ENCODE data around the gene HRH1. TPM values are rescaled to one million over a fixed set of nuclear protein-coding genes. Genes with fewer than 3 reads are reported as not detected.
A peak's percentile ranks its signal among the peaks of the same experiment; 100 is the strongest.
"Not testable (repeated sequence)": the region's sequence is repeated elsewhere in the genome, so short reads cannot be mapped to it uniquely, and the experiment has no call there.

Gene HRH1
- polyA plus RNA-seq, 1 donor = 3.0 TPM

DNA sequence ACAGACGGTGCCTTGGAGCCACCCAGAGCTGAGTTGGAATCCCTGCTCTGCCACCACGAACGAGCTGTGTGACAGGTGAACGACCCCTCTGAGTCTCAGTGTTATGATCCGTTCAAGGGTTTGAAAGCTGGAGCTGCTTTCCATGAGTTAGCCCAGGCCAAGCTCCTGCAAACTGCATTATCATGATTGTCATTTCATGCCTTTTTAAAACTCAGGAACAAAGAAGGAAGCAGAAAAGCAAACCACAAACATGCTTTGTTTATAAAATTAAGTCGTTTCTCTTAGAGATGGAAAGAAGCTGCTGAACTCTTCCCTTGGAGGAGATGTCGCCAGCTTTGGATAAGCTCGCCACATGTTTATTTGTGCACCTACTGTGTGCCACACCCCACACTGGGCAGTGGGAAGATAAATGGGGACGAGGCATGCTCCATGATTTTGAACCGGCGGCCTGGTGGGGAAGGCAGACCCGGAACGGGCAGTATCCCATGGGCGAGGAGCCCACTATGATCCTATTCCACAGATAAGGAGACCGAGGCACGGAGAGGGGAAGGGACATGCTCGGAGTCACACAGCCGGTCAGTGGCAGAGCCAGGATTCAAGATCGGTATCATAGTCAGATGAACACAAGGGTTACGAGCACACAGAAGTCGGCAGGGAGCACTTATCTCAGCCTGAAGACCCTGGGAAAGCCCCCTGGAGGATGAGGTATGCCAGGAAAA lies 15.9 kb downstream of the HRH1 start:
- no peak for DNase-seq (ENCODE audit: low read depth)

DNA sequence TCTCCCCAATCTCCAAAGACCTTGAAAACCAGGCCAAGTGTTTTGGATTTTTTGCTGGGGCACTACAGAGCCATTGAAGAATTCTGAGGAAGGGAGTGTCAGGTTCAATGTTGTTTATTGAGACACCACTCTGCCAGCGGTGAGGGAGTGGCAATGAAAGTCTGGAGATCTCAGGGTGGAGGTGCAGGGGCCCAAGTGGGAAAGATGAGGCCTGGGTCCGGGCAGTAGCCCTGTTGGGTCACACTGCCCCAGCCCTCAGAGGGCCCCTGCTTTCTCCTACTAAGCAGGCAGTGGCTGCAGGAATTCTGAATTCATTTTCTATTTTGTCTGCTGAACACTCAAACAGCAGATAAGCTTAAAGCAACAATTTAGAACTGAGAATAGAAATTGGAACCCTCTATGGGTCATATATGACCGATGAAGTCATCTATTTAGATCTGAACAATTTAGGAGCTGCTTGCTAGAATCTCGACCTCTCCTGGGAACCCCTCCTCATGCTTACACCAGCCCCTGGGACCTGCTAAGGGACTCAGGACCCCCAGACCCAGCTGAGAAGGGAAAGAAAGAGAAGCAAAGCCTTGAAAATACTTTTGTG lies 17.9 kb downstream of the HRH1 start:
- DNase-seq (ENCODE audit: low read depth) = no peak

DNA sequence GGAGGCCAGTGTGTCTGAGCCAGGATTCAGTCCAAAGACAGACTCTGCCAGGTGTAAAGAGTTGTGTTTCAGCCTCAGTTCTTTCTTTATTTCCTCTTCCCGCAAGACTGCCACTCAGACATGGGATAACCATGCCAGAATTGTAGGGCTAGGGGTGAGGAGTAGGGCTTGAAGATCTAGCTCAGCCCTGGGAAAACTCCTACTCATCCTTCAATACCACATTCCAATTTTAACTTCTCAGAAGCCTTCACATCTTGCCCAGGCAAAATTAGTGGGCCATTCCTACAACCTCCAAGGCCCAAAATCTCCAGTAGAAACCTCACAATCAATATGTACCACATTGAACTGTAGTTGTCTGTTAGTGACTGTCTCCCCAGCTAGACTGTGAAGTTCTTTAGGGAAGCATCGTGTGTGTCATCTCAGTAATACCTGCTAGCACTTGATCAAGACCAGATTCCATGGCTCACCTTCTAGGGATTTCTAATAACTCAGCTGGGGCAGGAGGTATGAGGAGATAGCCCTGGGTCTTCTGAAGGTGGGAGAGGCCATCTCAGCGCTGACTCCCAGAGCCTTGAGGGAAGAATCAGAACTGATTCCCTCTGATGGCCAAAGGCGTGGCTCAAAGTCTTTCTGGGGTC lies 19.7 kb downstream of the HRH1 start:
- DNase-seq (ENCODE audit: low read depth) = no peak

DNA sequence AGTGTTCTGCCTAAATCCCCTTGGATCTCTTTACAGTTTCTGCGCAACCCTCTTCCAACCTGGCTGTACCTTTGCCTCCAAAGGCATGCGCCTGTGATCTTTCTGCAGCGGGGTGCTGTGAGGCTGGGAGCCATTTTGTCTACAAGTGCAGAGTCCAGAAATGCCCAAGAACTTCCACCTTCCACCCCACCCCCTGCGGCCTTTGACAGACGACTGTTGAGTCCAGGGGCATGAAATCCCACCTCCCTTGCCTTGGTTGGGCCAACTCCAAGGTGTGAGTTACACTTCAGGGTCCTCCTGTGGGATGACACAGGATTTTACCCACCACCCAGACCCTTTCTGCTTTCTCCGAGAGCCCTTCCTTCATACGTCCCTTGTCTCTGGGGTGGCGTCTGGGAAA lies 24.1 kb downstream of the HRH1 start:
- DNase-seq (ENCODE audit: low read depth) = no peak

DNA sequence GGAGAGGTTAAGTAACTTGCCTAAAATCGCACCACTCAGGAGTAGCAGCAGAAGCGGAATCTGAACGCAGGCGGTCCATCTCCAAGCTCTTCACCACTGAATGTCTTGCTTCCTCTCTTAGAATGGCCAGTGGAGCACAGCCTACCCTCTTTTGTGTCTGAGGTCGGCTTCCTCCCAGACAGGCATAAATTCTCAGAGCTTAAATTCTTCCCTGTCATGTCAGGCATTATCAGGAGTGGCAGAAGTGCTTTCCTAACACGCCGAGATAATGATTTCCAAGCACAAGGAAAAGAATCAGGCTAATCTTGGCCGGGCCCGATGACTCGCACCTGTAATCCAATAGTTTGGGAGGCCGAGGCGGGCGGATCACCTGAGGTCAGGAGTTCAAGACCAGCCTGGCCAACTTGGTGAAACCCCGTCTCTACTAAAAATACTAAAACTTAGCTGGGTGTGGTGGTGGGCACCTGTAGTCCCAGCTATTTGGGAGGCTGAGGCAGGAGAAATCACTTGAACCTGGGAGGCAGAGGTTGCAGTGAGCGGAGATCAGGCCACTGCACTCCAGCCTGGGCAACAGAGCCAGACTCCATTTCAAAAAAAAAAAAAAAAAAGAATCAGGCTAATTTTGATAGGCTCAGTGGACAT lies 30.2 kb downstream of the HRH1 start:
- not testable (repeated sequence) for DNase-seq (ENCODE audit: low read depth)

DNA sequence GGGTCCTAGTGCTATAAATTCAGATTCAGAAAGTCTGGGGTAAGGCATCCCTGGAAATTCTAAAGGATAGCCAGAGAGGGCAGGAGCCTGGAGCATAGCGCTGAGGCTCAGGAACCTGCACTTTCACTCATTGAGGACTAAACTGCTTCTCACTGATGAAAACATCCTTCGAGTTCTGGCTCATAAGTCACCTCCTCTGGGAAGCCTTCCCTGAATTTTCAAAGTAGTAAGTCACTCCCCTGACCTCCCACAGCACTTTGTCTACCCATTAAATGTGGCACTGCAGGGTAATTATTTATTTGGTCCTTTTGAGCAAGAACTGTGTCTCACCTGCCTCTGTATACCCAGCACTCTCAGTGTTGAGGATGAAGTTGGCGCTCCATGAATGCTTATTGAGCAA lies 30.9 kb downstream of the HRH1 start:
- DNase-seq (ENCODE audit: low read depth) = no peak

DNA sequence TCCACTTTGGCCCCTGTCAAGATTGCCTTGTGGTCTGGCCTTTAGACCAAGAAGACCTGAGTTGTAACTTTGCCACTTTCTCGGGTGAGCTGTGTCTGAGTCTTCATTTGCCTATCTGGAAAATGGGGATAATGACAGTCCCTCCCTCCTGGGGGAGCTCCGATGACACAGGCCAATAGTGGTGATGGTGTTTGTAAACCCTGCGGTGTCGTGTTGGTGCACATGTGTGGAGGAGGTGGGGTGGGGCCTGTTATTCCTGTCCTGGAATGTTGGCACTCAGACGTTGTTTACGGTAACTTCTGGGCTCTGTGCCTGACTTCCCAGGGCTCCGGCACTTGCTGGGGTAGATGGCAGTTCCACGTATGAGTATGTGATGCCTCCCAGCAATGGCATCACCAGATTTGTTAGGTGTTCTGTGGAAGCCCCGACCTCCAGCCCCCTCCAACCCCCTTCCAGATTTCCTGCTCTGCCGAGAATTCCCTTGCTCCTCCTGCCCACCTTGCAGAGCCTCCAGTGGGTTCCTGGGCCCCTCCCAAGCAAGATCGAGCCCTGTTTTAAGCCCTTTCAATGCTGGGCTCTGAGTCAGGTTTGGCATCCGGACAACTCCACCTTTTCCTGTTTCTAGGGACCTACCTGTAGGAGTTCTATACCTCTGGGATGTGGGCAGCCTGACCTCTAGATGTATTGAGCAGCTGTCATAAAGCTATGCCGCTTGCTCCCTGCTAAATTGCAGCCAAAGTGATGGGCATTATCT lies 31.4 kb downstream of the HRH1 start:
- no peak for DNase-seq (ENCODE audit: low read depth)

DNA sequence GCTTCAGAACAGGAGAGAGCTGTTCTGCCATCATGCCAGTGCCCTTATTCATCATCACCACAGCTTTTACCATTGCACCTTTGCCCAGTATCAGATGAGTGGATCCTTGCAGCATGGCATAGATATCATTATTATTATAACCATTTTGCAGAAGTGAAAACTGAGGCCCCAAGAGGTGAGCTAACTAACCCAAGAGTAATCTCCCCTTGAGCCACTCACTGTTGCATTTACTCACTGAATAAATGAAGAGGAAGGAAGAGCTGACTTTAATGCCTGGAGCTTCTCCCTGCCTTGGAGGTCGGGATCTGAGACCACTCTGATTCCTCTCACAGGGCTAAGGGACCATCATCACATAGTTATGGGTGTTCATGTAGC lies 32.0 kb downstream of the HRH1 start:
- DNase-seq (ENCODE audit: low read depth) = no peak

DNA sequence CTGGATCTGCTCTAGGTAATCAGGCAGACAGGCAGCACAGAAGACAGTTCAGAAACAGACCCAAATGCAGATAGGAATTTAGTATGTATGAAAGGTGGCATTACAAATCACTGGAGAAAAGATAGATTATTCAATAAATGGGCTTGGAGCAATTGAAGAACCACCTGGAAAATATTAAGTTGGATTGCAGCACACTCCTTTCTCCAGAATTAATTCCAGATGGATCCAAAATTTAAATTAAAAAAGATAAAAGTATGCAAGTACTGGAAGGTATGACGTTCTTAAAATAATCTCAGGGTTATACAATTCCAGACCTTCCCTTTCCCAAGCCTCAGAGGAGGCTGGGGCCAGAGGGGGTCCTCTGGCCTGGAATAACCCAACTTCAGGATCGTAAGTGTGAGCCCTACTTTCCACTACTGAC lies 32.5 kb downstream of the HRH1 start:
- DNase-seq (ENCODE audit: low read depth) = peak; percentile 56

DNA sequence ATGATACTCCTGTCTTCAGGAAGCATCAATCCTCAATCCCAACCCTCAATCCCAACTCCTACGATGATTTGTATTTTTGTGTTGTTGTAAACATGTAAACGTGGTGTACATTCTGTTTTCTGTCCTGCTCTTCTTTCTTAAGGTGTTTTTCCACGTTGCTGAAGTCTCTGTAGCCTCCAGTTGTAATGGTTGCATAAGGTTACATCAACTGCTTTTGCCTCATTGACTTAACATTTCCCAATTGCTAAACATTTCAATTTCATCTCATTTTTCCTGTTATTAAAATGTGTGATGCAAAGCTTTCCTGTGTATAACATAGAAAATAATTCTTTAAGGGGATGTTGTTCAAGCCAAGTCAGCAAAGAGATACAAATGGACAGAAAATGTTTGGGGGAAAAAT lies 33.4 kb downstream of the HRH1 start:
- no peak for DNase-seq (ENCODE audit: low read depth)

DNA sequence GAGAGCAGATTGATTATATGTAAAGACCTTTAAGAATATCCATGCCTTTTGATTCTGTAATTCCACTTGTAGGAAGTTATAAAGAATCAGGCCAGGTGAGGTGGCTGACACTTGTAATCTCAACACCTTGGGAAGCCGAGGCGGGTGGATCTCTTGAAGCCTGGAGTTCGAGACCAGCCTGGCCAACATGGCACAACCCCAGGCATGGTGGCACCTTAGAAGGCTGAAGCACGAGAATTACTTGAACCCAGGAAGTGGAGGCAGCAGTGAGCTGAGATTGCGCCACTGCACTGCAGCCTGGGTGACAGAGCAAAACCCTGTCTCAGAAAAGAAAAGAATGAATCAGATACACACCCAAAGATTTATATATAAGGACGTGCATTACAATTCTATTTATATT lies 33.9 kb downstream of the HRH1 start:
- no peak for DNase-seq (ENCODE audit: low read depth)

DNA sequence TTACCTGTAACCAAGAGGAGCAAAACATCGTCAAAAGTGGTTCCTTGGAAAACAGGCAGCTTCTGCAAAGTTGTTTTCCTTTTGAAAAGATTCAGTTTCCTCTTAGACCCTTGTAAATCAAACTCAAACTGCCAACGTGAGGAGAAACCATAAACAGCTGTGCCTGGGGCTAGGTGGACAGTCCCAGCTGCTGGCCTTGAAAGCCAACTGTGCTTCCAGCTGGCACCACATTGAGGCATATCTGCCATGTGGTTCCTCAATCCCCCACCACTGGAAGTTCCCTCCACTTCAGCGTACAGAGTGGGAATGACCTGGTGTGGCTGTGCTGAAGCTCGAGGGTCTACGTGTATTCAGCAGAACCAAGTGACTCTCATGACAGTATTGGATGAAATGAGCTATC lies 40.9 kb downstream of the HRH1 start:
- no peak for DNase-seq (ENCODE audit: low read depth)

DNA sequence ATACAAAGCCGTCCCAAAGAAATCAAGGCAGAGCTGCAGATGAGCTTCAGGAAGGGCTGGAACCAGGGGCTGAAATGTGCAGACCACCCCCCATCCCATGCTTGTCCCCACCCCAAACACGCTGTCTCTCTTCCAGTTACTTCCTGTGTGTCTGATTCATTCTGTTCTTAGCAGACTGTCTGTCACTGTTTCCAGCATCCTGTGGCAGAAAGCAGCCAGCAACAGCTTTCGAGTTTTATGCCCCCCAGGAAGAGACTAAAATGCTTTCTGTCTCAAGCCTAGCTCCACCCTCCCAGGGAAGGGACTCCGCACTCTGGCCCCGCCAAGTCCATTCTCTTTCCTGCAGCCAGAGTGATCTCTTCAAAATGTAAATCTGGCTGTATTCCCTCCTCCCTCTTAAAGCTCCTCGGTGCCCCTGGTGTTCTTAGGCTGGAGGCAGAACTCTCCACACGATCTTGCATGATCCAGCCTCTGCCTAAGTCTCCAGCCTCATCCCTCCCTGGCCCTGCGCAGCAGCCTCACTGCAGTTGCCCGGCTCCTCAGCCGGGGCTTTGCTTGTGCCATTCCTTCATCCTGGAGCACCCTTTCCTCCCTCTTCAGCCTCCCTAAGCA lies 41.5 kb downstream of the HRH1 start:
- no peak for DNase-seq (ENCODE audit: low read depth)

DNA sequence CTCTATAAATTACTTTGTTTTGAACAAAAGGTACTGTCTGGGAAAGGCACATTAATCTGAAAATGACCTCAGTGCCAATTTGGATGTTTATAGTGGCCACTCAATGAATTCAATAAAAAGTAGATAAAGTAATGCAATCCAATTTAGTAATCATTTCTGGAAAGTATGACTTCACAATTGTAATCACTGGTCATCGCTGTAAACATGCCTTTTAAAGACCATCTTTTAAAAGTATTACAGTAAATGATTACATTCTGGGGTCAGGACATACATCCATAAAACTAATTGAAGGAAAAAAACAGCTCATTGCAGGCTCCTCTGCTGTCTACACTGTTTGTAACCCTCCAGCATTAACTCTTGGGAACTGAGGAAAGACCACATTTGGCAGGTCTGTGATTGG lies 43.2 kb downstream of the HRH1 start:
- DNase-seq (ENCODE audit: low read depth) = no peak

DNA sequence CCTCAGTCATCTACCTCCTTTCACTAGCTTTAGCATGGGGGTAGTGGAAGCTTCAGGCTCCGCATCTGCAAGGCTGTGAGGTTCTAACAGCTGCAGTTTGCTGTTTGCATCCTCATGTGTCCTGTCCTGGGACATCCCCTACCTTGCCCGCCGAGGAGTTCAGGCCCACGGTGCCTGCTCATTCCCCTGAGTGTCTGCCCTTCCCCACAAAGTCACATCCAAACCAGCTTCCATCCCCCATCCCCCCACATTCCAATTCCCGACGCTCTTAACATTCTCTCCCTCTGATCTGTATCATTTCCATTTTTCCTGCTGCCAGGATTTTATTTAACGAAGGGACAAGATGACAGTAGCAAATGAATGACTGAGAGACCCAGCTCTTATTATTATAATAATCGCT lies 43.8 kb downstream of the HRH1 start:
- DNase-seq (ENCODE audit: low read depth) = no peak

DNA sequence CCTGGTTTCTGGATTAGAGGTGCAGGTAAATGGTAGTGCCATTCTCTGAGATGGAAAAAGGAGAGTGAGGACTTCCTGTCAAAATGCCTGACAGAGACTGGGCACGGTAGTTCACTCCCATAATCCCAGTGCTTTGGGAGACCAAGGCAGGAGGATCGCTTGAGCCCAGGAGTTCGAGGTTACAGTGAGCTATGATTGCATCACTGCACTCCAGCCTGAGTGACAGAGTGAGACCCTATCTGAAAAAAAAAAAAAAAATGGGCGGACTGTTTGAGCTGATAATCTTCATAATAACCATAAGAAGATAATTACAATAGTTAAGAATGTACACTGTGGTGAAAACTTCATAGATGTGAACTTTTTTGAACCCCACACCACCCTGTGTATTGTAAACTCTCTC lies 44.2 kb downstream of the HRH1 start:
- no peak for DNase-seq (ENCODE audit: low read depth)

DNA sequence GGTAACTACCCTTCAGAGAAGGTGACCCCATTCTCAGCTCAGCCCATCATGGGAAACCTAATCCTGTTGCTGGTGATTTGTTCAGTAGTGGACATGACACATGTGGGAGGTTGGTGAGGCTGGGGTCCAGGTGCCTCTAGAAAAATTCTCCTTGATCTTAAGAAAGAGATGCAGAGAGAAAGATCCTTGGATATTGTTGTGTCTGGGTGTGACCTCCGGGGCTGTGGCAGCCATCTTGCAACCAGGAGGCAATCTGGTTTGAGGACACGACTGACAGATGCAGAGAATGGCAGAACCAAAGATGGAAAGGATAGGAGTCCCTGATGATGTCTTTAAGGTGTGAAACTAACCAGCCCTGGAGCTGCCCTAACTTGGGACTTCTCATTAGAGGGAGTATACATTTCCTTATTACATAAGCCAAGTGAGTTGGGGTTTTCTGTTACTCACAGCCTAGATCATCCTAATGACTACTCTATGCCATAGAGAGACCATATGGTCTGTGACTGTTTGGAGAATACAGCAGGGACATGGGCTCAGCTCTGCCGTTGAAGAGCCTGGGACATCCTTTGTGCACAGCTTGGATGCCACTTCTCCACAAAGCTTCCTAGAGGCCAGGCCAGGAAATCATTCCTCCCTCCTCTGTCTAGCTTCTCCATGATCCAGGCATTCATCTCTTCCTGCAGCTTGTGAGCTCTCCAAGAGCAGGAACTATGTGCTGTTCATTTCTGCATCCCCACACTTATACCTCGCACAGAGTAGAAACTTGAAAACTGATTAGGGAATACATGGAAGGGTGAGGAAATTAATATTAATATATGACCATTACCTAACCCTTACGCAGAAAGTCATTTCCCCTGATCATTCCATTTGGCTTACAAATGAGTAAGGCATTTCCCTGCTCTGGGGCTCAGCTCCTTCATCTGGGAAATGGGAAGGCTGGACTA lies 45.9 kb downstream of the HRH1 start:
- DNase-seq (ENCODE audit: low read depth) = no peak

DNA sequence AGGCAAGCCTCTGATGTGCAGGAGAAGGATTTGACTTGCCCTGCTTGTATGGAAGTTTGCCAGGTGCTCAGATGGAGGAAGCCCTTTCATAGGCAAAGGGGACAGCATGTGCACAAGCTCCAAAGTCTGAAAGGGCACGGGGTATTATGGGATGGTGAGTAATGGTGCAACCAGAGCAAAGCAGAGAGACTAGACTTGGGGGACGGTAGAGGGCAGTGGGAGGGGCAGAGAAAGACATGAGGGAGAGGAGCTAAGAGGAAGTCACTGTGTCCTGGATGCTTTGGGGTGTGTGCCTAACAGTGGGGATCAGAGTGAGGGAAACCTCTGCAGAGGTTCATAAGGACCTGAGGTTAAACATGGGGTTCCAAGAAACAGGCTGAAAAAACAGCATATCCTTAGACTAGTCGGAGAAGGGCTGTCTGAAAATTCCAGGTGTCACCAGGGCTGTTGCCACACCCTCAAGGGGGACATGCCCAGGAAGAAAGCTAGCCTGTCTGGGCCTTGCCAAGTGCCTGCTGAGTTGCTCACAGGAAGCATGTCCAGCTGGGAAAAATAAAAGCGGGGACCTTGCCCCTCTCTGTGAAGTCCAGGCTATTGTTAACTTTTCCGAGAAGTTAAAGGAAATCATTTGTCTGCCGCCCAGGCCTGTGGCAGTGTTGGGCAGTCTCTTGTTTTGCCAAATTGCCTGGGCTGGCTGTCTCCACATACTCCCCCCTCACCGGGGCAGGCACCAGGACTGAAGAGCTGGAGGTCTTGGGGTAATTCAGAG lies 47.1 kb downstream of the HRH1 start:
- DNase-seq (ENCODE audit: low read depth) = no peak

DNA sequence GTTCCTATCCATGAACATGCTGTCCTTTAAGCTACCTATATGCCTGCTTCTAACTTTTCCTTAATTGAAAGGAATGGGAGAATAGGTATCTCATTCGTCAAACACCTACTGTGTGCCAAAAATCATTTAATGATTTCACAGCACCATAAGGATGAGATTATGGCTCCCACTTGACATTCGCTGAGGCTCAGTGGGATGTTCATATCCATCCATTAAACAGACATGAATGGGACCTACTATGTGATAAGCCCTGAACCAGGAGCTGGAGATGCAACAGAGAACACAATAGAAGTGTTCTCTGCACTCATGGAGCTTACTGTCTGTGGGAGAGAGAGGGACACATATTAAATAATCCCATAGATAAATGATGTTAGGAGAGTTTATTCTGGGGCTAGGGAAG lies 49.7 kb downstream of the HRH1 start:
- DNase-seq (ENCODE audit: low read depth) = no peak
